GM13977 (cell line): ENCODE data around the gene COL6A2.
A peak's percentile ranks its signal among the peaks of the same experiment; 100 is the strongest.

ENCODE experiments used
- DNase-seq: peaks from one replicate; pipeline ENCODE4 v3.0.0; 2012; ENCODE audit warnings: low spot score
- in situ Hi-C: fragments of 300-500 bp; cut with MboI; formaldehyde crosslinking; loops from one replicate; pipeline ENCODE4 v1.12.0; 2022; ENCODE audit warnings: low sequenced_read_pairs, low pct_unique_long_range_greater_than_20kb, mixed read lengths, inconsistent platforms; ENCODE audit not compliant: unreplicated experiment
- TF ChIP-seq, protein P1 (sequence below): IDR thresholded peaks from 2 replicates; pipeline ENCODE4 v1.5.1; 2012; ENCODE audit warnings: mild to moderate bottlenecking, control low read depth; ENCODE audit not compliant: insufficient read depth; ENCODE audit errors: extremely low read depth, missing control alignments

COL6A2 gene

DNA sequence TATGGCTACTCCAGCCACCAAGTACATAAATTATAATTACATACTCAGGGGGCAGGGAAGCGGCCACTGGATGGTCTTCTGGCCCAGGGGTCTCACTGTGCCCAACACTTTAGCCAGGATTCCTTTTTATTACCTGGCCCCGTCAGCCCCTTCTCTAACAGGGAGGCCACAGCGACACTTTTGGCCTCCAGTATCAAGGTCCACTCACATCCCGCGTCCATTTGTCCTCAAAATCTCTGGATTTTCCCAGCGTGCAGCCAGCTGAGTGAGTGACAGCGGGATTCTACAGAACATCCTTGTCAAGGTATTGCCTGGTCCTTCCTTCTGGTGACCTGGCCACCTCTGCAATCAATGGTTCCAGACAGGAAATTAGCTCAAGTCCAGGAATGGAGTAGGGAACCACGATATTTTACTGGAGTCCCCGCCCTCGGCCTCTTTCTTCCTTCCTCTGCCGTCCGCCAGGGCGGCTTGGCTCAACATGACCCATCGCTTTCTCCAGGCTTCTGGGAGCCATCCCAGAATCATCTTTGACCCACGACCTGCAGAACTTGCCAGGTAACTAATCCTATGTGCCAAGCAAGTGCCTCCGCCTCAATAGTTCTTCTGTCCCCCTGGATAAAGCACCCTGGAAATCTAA is 2.7 kb upstream of the COL6A2 start:
- in situ Hi-C loops: no loop called here

DNA sequence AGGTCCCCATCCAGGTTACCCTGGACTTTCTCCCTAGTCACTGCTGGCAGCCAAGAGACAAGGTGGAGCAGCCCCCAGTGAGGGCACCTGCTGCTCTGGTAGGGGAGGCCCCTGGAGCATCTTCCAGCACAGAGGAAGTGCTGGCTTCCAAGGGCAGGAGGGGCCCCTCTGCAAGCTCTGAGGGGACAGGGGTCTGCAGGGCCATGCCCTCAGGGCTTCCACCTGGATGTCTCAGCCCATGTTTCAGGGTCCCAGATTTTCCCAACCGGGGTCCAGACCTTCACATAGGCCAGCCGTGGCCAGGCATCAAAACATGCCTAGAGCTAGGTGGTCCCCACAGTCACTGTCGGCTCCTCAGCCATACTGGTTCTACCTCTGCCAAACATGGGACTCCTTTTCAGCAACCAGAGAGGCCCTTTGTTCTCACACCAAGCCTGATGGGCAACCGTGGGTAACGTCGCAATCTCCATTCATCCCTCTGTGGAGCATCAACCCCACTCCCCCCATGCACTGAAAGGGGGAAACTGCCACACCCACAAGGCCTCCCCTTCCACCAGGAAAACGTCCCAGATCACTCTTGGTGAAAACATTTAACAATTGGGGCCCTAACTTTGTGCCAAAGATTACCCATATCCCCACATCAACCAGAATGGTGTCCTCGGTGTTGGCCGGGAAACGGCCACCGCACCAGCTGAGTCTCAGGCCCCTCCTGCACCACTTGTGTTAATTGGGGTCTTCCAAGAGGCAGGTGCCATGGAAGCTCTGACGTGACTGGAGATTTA is 1.9 kb upstream of the COL6A2 start:
- in situ Hi-C loops: no loop called here
- TF ChIP-seq, protein P1, sequence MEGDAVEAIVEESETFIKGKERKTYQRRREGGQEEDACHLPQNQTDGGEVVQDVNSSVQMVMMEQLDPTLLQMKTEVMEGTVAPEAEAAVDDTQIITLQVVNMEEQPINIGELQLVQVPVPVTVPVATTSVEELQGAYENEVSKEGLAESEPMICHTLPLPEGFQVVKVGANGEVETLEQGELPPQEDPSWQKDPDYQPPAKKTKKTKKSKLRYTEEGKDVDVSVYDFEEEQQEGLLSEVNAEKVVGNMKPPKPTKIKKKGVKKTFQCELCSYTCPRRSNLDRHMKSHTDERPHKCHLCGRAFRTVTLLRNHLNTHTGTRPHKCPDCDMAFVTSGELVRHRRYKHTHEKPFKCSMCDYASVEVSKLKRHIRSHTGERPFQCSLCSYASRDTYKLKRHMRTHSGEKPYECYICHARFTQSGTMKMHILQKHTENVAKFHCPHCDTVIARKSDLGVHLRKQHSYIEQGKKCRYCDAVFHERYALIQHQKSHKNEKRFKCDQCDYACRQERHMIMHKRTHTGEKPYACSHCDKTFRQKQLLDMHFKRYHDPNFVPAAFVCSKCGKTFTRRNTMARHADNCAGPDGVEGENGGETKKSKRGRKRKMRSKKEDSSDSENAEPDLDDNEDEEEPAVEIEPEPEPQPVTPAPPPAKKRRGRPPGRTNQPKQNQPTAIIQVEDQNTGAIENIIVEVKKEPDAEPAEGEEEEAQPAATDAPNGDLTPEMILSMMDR: no peak
- peak; percentile 15 for DNase-seq

More for the DNA sequence above, 2.7 kb upstream of the COL6A2 start:
- DNase-seq: no peak
- TF ChIP-seq, protein P1: no peak

DNA sequence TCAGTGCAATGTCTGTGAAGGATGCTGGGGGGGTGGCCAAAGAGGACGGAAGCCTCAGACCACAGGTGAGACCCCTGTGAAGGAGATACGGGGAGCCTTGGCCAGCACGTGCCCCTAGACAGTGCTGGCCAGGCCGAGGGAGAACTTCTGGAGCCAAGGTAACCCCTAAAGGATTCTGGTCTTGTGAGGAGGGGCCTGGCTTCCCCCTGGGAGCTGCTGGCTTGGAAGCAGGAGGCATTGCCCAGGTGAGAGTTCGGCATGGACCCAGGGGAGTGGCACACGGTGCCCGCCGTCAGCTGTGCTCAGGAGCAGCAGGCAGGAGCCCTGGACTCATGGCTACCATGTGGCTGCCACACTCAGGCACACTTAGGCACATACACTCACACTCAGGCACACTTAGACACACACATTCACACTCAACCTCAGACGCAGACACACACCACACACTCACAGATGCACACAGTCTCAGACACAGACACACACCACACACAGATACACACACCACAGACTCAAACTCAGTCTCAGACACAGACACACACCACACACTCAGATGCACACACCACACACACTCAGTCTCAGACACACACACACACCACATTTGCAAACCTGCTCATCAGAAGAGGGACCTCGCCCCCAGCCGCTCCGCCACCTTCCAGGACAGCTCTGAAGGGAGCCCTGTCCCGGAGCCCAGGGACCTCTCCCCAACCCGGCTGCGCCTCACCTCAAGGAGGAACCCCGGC is 1.1 kb upstream of the COL6A2 start:
- TF ChIP-seq, protein P1: no peak
- in situ Hi-C loops: no loop called here

DNA sequence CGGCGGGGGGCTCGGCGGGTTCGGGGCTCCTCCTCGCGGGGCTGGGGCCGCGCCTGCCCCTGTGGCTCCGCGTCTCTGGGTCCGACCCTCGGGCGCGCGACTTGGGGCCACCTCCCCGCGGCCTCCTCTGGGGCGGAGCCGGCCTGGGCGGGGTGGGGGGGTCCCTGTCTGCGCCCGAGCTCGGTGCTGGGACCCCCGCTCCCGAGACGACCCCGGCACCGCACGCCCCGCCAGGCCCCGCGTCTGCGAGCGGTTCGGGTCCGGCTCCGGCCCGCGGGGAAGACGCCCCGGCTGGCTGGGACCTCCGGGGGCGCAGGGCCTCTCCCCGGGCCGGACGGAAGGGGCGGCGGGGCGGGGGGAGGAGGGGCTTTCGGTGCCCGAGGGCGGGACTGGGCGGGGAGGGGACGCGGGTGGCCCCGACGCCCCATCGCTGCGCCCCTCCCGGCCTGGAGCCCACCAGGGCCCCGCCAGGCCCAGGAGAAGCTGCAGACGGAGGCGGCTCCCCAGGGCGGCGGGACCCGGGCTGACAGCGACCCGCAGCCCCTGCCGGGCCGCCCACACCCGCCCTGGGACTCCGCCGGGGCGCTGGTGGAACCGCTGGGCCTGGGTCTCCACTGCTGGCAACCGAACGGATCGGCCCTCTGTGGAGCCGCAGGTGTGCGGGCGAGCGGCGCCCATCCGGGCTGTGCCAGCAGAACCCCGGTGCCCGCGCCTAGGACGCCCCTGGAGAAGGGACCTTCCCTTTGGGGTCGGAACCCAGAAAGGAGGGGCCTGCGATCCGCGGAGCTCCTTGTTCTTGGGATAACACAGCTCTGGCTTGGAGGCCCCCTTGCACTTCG is 610 bp downstream of the COL6A2 start:
- no peak for DNase-seq
- TF ChIP-seq, protein P1: no peak
- in situ Hi-C loops: no loop called here

More for the DNA sequence above, 1.1 kb upstream of the COL6A2 start:
- DNase-seq: no peak

GRCh38 chr21:46099476-46099875 is 1.6 kb downstream of the COL6A2 start:
- DNase-seq: no peak
- in situ Hi-C loops: no loop called here

More at GRCh38 chr21:46099476-46099875, 1.6 kb downstream of the COL6A2 start:
- TF ChIP-seq, protein P1: no peak
